B cell (primary cell): ENCODE results near the gene CRYBA1.

ENCODE experiments used
- EZH2 ChIP-seq: IDR thresholded peaks from 2 replicates; pipeline ENCODE4 v1.6.1; 2012; ENCODE audit warnings: borderline replicate concordance, low read depth, mild to moderate bottlenecking, moderate library complexity, low read length; ENCODE audit not compliant: insufficient read depth, poor library complexity, severe bottlenecking
- TF ChIP-seq, protein P1 (sequence below): fragments of 200-600 bp; IDR thresholded peaks from one replicate; pipeline ENCODE4 v1.8.0; 2022; ENCODE audit warnings: antibody characterized with exemption, mild to moderate bottlenecking

DNA sequence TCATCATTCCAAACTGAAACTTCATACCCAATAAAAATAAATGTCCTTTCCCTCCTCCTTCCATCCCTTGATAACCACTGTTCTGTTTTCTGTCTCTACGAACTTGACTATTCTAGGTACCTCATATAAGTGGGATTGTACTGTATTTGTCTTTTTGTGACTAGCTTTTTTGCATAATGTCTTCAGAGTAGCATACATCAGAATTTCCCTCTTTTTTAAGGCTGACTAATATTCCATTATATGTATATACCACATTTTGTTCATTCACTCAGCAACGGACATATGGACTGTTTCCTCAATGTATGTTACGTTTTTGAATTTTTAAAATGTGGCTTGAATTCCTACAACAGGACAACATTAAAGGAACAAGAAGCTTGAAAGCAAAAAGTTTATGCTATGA is 48.8 kb downstream of the CRYBA1 start:
- TF ChIP-seq, protein P1, sequence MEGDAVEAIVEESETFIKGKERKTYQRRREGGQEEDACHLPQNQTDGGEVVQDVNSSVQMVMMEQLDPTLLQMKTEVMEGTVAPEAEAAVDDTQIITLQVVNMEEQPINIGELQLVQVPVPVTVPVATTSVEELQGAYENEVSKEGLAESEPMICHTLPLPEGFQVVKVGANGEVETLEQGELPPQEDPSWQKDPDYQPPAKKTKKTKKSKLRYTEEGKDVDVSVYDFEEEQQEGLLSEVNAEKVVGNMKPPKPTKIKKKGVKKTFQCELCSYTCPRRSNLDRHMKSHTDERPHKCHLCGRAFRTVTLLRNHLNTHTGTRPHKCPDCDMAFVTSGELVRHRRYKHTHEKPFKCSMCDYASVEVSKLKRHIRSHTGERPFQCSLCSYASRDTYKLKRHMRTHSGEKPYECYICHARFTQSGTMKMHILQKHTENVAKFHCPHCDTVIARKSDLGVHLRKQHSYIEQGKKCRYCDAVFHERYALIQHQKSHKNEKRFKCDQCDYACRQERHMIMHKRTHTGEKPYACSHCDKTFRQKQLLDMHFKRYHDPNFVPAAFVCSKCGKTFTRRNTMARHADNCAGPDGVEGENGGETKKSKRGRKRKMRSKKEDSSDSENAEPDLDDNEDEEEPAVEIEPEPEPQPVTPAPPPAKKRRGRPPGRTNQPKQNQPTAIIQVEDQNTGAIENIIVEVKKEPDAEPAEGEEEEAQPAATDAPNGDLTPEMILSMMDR, result no peak
- TF ChIP-seq EZH2, result no peak
